Progenitor cell of endocrine pancreas (in vitro differentiated cells): ENCODE measurements around the gene ATP8B3. TPM values are rescaled to one million over a fixed set of nuclear protein-coding genes. Genes with fewer than 3 reads are reported as not detected.

ENCODE experiments used
- DNase-seq: peaks from one replicate; pipeline ENCODE4 v3.0.0; 2021; ENCODE audit warnings: low spot score; ENCODE audit not compliant: unreplicated experiment
- H3K27ac Mint-ChIP-seq: 2 replicates; pipeline ENCODE4 v1.8.0; 2021; ENCODE audit warnings: mild to moderate bottlenecking, moderate library complexity, mixed read lengths
- H3K27me3 Mint-ChIP-seq: 2 replicates; pipeline ENCODE4 v1.8.0; 2021; ENCODE audit warnings: mixed read lengths
- H3K36me3 Mint-ChIP-seq: 2 replicates; pipeline ENCODE4 v1.8.0; 2022; ENCODE audit warnings: mixed read lengths; ENCODE audit not compliant: insufficient read depth
- H3K4me1 Mint-ChIP-seq: 2 replicates; pipeline ENCODE4 v1.8.0; 2021; ENCODE audit warnings: low read depth, mixed read lengths
- H3K4me3 Mint-ChIP-seq: 2 replicates; pipeline ENCODE4 v1.8.0; 2021; ENCODE audit warnings: low read depth, mild to moderate bottlenecking, moderate library complexity, mixed read lengths
- H3K9me3 Mint-ChIP-seq: 2 replicates; pipeline ENCODE4 v1.8.0; 2021; ENCODE audit warnings: low read depth, mixed read lengths
- total RNA-seq: library from RNA; stranded (reverse); gene quantifications from 2 replicates; pipeline ENCODE4 v1.2.1, GENCODE V29; 2021
- TF ChIP-seq, protein P1 (sequence below): fragments of 200-600 bp; sonication (generic); IDR thresholded peaks from one replicate; pipeline ENCODE4 v1.5.0; 2021; ENCODE audit warnings: antibody characterized with exemption, mild to moderate bottlenecking; ENCODE audit not compliant: unreplicated experiment

Gene ATP8B3
- total RNA-seq, 1 donor from 2014 or later, result 4.1 TPM

- TF ChIP-seq, protein P1, sequence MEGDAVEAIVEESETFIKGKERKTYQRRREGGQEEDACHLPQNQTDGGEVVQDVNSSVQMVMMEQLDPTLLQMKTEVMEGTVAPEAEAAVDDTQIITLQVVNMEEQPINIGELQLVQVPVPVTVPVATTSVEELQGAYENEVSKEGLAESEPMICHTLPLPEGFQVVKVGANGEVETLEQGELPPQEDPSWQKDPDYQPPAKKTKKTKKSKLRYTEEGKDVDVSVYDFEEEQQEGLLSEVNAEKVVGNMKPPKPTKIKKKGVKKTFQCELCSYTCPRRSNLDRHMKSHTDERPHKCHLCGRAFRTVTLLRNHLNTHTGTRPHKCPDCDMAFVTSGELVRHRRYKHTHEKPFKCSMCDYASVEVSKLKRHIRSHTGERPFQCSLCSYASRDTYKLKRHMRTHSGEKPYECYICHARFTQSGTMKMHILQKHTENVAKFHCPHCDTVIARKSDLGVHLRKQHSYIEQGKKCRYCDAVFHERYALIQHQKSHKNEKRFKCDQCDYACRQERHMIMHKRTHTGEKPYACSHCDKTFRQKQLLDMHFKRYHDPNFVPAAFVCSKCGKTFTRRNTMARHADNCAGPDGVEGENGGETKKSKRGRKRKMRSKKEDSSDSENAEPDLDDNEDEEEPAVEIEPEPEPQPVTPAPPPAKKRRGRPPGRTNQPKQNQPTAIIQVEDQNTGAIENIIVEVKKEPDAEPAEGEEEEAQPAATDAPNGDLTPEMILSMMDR, result no peak
- H3K27me3 Mint-ChIP-seq, result peaks cover 3% of the 10 kb centered on the region
- no peak for DNase-seq
- no peaks in the 10 kb centered on the region for H3K9me3 Mint-ChIP-seq
- no peak overlapping the region for H3K4me3 Mint-ChIP-seq
- H3K36me3 Mint-ChIP-seq, result no peaks in the 10 kb centered on the region
- H3K27ac Mint-ChIP-seq, result no peak overlapping the region
- no peaks in the 10 kb centered on the region for H3K4me1 Mint-ChIP-seq
These were observed 22.6 kb downstream of the ATP8B3 start for GRCh38 chr19:1789261-1790041.

- no peak for DNase-seq
- TF ChIP-seq, protein P1, result no peak
- no peak overlapping the region for H3K27ac Mint-ChIP-seq
- H3K9me3 Mint-ChIP-seq, result no peaks in the 10 kb centered on the region
- H3K27me3 Mint-ChIP-seq, result peaks cover 12% of the 10 kb centered on the region
- H3K36me3 Mint-ChIP-seq, result peaks cover 6% of the 10 kb centered on the region
- no peak overlapping the region for H3K4me3 Mint-ChIP-seq
- H3K4me1 Mint-ChIP-seq, result no peaks in the 10 kb centered on the region
These were observed 25.0 kb downstream of the ATP8B3 start for GRCh38 chr19:1787116-1787515.

DNA sequence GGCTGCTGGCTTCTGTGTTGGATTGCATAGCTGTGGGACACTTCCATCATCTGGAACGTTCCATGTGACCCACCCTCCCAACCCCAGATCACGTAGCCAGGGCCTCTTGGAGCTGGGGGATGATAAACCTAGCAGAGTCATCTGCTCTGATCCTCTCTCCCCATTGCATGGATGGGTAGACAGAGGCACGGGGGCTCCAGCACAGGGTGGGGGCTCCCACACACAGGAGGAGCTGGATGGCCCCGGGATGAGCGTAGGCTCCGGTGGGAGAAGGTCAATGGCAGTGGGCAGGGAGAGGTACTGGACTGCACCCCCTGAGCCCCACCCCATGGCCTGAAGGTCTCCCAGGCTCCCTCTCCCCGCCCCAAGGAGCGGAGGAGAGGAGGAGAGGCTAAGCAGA lies 25.4 kb downstream of the ATP8B3 start:
- TF ChIP-seq, protein P1, result no peak
- H3K27ac Mint-ChIP-seq, result no peak overlapping the region
- peaks cover 12% of the 10 kb centered on the region for H3K27me3 Mint-ChIP-seq
- H3K36me3 Mint-ChIP-seq, result peaks cover 6% of the 10 kb centered on the region
- no peak for DNase-seq
- H3K4me3 Mint-ChIP-seq, result no peak overlapping the region
- H3K4me1 Mint-ChIP-seq, result no peaks in the 10 kb centered on the region
- H3K9me3 Mint-ChIP-seq, result no peaks in the 10 kb centered on the region

DNA sequence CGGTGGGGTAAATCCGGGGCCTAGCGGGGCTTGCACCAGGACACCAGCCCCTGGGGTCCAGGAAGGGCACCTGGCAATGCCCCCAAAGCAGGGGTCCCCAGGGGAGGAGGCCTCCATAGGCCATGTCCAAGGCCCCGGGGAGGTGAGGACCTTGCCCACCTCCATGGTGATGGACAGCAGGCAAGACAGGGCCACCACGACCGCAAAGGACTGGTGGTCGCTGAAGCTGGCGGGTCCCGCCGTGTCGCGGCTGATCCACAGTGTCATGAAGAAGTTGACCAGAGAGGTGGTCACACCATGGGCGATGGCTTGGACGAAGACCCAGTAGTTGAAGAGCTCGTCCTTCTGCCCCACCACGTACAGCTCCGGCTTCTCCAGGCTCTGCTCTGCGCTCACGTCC lies 26.8 kb downstream of the ATP8B3 start:
- peaks cover 21% of the 10 kb centered on the region for H3K27me3 Mint-ChIP-seq
- TF ChIP-seq, protein P1, result no peak
- no peak overlapping the region for H3K4me3 Mint-ChIP-seq
- no peaks in the 10 kb centered on the region for H3K9me3 Mint-ChIP-seq
- H3K4me1 Mint-ChIP-seq, result peaks cover 4% of the 10 kb centered on the region
- H3K36me3 Mint-ChIP-seq, result peaks cover 6% of the 10 kb centered on the region
- H3K27ac Mint-ChIP-seq, result no peak overlapping the region
- no peak for DNase-seq

- Mint-ChIP-seq H3K27me3 (peaks cover 30% of the 10 kb centered on the region), H3K4me3 (no peak overlapping the region), H3K4me1 (peaks cover 8% of the 10 kb centered on the region), H3K27ac (no peak overlapping the region), H3K36me3 (peaks cover 6% of the 10 kb centered on the region), H3K9me3 (no peaks in the 10 kb centered on the region)
- TF ChIP-seq, protein P1, result no peak
- DNase-seq, result no peak
These were observed 28.2 kb downstream of the ATP8B3 start for GRCh38 chr19:1783874-1784273.
